GM21390 (cell line): ENCODE measurements around the gene ARID3B.
A peak's percentile ranks its signal among the peaks of the same experiment; 100 is the strongest.
"Not testable (repeated sequence)": the region's sequence is repeated elsewhere in the genome, so short reads cannot be mapped to it uniquely, and the experiment has no call there.

Experiments
- ATAC-seq: cut with Tn5 transposase; IDR thresholded peaks from one replicate; pipeline ENCODE4 v1.9.1; 2021; ENCODE audit not compliant: unreplicated experiment

Gene ARID3B

GRCh38 chr15:74618841-74619596, 78.0 kb downstream of the ARID3B start:
- ATAC-seq, result no peak

DNA sequence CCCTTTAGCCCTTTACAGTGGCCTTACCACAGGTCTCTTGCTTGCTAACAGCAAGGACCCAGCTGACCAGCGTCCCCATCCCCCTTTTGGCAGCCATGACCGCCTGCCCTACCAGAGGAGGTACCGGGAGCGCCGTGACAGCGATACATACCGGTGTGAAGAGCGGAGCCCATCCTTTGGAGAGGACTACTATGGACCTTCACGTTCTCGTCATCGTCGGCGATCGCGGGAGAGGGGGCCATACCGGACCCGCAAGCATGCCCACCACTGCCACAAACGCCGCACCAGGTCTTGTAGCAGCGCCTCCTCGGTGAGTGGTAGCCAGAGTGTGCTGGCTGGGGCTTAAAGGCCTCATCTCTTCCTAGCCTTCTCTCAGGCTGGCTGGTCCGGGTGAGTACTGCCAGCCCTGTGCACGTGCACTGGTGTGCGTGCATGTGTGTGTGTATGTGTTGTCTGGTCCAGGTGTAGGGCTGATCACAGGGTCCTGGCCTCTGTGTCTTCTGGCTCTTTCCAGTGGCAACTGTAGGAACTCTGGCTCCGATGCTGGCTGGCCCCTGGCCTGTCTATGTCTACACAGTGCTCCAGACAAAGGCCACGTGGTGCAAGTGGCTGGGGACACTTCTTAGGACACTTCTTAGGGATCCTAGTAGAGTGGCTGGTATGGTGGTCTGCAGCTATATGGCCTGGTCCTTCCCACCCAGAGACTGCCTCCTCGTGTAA, 79.1 kb downstream of the ARID3B start:
- ATAC-seq, result no peak

DNA sequence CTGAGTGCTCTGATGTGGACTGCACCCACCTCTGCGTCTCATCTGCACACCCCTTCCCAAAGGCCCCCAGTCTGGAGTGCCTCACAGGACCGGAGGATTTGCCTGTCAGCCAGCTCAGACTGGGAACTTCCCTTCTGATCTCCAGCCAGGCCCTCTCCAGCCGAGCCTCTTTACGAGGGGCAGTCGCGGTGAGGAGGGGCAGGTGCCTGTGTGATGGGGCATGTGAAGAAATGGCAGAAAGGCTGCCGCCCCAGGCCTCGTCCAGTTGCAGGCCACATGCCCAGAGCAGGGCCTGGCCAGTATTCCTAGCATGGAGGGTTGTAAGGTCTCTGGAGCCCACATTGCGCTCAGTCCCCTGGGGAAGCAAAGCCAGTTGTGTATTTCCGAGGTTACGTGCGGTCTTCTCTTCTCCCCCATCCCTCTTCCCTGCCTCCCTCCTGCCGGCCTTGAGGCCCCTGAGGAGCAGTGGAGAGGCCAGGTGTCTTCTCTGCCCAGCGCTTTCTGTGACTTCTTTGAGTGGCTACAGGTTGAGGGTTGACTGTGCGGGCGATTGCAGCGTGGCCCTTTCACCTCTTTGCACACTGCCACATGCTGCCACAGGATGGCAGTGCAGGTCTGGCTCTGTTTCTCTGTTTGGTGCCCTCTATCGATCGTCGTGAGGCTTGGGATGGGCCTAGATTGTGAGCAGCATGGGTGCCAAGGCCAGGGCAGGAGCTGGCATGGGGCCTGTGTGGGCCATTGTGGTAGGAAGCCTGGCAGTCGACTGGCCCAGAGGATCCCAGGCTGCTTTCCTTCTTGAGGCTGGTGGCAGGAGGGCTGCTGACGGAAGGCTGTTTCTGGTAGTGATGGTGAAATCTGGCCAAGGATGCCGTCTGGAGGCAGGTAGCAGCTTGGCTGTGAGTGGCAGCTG, 79.9 kb downstream of the ARID3B start:
- peak; percentile 59 for ATAC-seq

DNA sequence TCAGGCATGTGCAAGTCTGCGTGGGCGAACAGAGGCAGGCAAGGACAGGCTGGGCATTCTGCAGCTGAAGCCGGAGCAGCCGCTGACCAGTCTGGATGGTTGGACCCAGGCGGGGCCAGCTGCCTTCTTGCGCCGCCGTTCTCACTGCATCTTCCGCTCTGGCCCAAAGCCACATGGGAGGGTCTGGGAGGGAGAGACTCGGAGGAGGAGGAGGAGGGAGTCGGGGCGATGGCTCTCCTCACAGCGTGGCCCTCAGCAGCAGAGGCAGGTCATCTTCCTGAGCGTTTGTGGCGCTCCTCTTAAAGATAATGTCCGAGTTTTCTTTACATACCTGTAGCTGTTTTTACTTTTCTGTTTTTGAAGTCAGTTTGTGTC, 80.5 kb downstream of the ARID3B start:
- ATAC-seq, result no peak

- no peak for ATAC-seq
Measured at GRCh38 chr15:74621936-74622335, 80.9 kb downstream of the ARID3B start.

DNA sequence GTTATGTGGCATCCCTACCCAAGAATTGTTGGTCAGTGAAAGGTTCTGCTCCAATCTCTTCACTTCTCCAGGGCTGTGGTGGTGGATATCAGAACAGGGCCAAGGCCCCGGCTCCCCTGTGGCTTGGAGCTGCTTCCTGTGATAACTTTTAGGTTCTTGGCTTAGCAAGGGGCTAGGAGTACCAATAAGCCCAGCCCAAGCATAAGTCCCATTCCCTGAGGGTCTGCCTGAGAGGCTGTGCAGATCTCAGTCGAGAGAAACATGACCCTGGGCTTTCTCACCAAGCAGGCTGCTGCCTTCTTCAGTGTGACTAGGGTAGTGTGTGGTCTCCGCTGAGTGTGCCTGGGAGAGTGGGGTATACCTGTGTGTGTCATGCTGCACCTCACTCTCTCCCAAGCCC, 81.7 kb downstream of the ARID3B start:
- no peak for ATAC-seq

GRCh38 chr15:74624020-74624602, 83.1 kb downstream of the ARID3B start:
- ATAC-seq, result no peak

- ATAC-seq, result no peak
Measured at GRCh38 chr15:74625693-74626092, 84.7 kb downstream of the ARID3B start.

- ATAC-seq, result no peak
Measured at GRCh38 chr15:74626336-74626735, 85.3 kb downstream of the ARID3B start.

DNA sequence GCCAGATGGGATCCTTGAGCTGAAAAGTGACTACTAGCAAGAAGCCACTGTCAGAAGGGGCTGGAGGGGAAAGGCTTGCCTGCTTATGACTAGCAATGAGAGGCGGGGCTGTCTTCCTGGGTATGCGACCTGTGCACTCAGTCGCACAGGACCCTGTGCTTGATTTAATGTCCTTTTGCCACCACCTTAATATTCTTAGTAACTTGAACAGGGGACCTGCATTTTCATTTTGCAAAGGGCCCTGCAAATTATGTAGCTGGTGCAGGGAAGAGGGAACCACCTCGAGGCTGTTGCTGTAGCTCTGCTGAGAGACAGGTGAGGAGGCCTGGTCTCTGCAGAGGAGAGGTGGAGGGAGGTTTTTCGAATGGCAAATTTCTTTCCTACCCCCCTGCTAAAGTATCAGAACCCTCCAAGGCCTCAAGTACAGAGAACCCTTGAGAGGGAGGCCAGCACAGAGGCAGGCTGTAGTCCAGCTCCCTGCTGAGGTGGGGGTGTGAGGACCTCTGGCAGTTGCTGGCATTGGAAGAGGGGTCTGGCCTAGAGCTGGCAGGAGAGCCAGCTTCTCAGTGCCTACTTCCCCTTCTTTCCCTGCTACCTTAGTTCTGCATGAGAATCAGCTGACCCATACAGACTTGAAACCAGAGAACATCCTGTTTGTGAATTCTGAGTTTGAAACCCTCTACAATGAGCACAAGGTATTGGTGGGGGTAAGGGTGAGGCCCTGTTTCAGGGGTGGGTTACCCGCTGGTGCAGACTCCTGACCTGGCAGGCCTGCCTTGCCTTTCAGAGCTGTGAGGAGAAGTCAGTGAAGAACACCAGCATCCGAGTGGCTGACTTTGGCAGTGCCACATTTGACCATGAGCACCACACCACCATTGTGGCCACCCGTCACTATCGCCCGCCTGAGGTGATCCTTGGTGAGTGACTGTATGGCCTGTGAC, 86.0 kb downstream of the ARID3B start:
- peak; percentile 65 for ATAC-seq

DNA sequence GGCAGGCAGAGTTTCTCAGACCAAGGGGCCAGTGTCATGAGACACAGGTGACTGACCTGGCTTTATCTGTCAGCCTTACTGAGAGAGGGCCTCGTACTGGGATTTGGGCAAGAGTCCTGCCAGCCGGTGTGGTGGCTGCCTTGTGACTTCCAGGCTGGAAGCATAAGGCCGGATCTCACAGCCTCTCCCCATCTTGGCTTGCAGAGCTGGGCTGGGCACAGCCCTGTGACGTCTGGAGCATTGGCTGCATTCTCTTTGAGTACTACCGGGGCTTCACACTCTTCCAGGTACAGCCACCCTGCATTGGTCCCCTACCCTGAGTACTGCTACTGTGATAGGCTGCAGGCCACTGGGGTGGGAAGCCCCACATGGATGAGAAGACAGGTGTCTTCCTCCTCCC, 86.7 kb downstream of the ARID3B start:
- ATAC-seq, result no peak

DNA sequence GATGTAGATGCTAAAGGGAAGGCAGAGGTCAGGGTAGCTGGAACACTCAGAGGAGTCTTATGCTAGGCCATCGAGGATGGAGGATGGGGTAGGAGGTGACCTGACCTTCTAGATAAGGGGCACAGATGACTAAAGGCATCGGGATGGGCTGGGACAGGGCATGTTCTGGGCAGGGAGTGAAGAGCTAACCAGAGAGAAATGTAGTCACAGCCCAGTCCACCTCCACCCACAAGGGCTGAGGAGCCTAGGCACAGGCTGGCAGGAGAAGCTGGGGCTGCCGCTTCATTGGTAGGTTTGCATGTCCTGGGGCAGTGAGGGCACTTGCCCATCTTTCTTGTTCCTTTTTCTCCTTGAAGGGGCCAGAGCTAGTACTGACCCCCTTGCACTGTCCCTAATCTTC, 87.2 kb downstream of the ARID3B start:
- ATAC-seq, result no peak

DNA sequence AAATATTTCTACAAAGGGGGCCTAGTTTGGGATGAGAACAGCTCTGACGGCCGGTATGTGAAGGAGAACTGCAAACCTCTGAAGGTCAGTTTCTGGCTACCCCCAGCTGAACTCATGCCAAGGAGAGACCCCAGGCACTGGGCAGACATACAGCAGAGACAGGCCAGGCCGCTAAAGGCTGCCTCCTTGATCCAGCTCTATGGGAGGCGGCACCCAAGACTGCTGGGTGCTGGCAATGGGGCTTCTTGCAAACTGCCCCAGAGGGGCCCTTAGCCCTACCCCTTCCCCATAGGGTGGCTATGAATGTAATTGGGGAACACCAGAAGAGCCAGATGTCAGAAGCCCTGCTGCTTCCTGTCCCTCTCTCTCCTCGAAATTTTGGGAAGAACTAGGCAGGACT, 87.9 kb downstream of the ARID3B start:
- ATAC-seq, result no peak

DNA sequence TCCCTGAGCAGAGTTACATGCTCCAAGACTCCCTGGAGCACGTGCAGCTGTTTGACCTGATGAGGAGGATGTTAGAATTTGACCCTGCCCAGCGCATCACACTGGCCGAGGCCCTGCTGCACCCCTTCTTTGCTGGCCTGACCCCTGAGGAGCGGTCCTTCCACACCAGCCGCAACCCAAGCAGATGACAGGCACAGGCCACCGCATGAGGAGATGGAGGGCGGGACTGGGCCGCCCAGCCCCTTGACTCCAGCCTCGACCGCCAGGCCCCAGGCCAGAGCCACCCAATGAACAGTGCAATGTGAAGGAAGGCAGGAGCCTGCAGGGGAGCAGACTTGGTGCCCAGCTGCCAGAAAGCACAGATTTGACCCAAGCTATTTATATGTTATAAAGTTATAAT, 88.7 kb downstream of the ARID3B start:
- ATAC-seq, result not testable (repeated sequence)

DNA sequence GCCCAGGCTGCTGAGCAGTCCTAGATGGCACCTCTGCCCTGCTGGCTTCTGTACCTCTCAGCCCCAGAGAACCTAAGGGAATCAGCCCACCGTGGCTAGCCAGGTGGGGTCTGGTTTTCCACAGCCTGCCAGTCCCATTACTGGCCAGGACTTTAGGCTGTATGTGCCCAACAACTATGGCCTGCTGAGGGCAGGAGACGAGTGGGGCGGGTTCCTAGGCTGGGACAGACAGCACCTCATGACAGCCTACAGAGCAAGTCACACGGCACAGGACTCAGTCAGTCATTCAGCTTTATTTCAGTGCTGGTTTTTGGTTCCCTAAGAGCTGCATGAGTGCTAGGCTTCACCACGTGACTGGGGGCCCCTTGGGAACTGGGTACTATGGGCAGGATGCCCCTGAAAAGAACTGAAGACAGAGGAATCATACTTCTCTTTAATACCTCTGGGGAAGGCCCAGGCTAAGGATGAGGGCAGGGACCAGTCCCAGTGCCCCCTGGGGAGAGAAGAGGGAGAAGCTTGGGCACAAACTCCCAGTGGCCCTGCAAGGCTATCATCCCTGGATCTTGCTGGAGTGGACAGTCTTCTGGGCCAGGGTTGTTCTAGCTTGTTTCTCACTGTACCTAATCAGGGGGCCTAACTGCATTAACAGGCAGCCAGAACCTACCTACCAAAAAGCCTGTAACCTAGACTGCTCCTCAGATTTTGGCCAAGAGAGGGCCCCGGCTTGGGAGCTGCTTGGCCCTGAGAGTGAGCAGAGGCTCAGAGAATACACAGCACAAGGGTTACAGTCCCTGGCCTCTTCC, 89.5 kb downstream of the ARID3B start:
- no peak for ATAC-seq

DNA sequence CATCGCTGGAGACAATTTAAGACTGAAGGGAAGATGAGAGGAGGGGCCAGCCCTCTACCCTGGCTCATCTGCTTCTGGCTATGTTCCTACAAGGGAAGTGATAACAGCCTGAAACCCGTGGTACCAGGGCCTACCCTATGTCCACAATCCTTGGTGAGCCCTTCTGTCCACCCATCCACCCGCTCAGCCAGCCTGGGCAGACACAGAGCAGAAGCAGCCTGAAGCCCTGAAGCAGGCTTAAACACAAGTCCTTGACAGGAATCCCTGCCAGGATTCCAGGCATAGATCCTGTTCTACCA, 90.0 kb downstream of the ARID3B start:
- no peak for ATAC-seq

GRCh38 chr15:74631408-74631807, 90.4 kb downstream of the ARID3B start:
- ATAC-seq, result no peak

DNA sequence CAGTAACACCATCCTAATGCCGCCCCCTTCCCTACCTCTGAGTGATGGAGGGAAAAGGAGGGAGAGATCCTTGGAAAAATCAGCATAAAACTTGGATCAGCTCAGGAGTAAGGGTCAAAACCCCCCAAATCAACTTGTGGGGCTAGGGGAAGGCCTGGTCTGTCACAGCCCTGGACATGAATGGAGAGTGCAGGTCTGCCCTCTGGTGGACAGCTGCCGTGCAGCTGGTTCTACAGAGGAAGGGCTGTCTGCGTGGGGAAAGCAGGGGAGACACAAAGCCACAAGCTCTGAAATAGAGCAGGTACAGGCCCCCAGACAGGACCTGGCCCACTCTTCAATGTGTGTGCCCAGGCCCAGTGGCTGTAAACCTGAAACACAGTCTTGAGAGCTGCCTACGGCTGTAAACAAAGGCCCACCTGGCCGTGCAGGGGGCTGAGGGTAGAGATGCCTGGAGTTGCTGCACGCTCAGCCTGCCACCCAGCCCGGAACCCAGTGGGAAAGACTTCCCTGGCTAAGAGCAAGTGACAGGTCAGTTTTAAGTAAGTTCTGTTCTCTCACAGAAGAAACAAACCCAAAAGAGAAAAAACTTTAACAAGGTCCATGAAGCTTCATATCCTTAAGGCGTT, 91.0 kb downstream of the ARID3B start:
- ATAC-seq, result no peak

DNA sequence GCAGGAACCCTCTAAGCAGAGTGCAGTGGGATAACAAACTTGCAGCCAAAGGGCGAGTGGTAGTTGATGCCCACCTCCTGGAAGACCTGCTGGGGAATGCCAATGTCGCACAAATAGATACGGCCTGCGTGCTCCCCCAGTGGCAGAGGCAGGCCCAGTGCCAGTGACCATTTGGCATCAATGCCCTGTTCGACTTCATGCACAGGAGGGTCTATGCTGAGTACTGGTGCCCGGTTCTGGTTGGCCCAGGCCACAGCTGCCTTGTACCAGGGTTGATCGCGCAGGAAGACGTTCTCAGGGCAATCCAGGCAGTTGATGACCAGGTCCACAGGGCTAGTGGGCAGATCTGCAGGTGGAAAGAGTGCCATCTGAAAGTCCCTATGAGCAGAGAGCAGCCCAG, 91.6 kb downstream of the ARID3B start:
- no peak for ATAC-seq
